BE2C (cell line): ENCODE measurements around the gene AUTS2.

Experiments
- DNase-seq: peaks from one replicate; pipeline ENCODE4 v3.0.0-alpha.2; 2020
- H3K27me3 ChIP-seq: fragments of 250-450 bp; sonication (Bioruptor Pico); 2 replicates; pipeline ENCODE4 v1.5.1; 2020; ENCODE audit warnings: mild to moderate bottlenecking
- H3K36me3 ChIP-seq: fragments of 250-450 bp; sonication (Bioruptor Pico); 2 replicates; pipeline ENCODE4 v1.5.1; 2020; ENCODE audit warnings: mild to moderate bottlenecking
- H3K4me1 ChIP-seq: fragments of 250-450 bp; sonication (Bioruptor Pico); 2 replicates; pipeline ENCODE4 v1.5.1; 2020
- H3K4me3 ChIP-seq: 2 replicates; pipeline ENCODE4 v1.5.1; 2011; ENCODE audit warnings: low read depth, low read length
- H3K9me3 ChIP-seq: fragments of 250-450 bp; sonication (Bioruptor Pico); 2 replicates; pipeline ENCODE4 v1.5.1; 2020
- TF ChIP-seq, protein P1 (sequence below): IDR thresholded peaks from 2 replicates; pipeline ENCODE4 v1.5.1; 2012; ENCODE audit warnings: mild to moderate bottlenecking, low read depth, low read length

AUTS2 gene

DNA sequence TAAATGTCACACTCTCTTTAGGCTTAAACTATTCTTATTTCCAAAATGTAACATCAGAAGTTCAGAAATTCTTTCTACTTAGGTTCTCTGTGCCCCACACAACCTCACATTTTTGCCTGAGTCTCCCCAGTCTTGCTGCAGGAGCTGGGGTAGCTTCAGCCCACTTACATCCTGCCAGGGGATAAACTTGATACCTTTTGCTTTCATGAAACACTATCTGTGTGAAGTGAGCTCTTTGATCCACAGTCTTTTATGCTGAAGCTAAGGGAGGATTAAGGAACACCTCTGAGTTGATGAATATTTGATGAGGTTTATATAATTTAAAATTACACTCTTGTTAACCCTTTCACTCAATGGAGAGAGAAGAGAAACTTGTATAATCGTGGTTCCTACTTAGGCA, 341.0 kb downstream of the AUTS2 start:
- no peak for DNase-seq
- H3K9me3 ChIP-seq: no peaks in the 10 kb centered on the region
- TF ChIP-seq, protein P1, sequence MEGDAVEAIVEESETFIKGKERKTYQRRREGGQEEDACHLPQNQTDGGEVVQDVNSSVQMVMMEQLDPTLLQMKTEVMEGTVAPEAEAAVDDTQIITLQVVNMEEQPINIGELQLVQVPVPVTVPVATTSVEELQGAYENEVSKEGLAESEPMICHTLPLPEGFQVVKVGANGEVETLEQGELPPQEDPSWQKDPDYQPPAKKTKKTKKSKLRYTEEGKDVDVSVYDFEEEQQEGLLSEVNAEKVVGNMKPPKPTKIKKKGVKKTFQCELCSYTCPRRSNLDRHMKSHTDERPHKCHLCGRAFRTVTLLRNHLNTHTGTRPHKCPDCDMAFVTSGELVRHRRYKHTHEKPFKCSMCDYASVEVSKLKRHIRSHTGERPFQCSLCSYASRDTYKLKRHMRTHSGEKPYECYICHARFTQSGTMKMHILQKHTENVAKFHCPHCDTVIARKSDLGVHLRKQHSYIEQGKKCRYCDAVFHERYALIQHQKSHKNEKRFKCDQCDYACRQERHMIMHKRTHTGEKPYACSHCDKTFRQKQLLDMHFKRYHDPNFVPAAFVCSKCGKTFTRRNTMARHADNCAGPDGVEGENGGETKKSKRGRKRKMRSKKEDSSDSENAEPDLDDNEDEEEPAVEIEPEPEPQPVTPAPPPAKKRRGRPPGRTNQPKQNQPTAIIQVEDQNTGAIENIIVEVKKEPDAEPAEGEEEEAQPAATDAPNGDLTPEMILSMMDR: no peak
- peaks cover 5% of the 10 kb centered on the region for H3K4me1 ChIP-seq
- no peaks in the 10 kb centered on the region for H3K27me3 ChIP-seq
- H3K4me3 ChIP-seq: no peak overlapping the region
- no peaks in the 10 kb centered on the region for H3K36me3 ChIP-seq

GRCh38 chr7:69941077-69941651, 342.9 kb downstream of the AUTS2 start:
- H3K4me1 ChIP-seq: no peaks in the 10 kb centered on the region; the same call in 1 of the 2 replicates
- TF ChIP-seq, protein P1: no peak
- no peaks in the 10 kb centered on the region for H3K27me3 ChIP-seq
- H3K9me3 ChIP-seq: no peaks in the 10 kb centered on the region
- no peaks in the 10 kb centered on the region for H3K36me3 ChIP-seq
- no peak overlapping the region for H3K4me3 ChIP-seq
- DNase-seq: no peak

- TF ChIP-seq, protein P1: no peak
- no peaks in the 10 kb centered on the region for H3K36me3 ChIP-seq
- DNase-seq: no peak
- no peak overlapping the region for H3K4me3 ChIP-seq
- no peaks in the 10 kb centered on the region for H3K4me1 ChIP-seq
- H3K9me3 ChIP-seq: no peaks in the 10 kb centered on the region; the same call in 1 of the 2 replicates
- H3K27me3 ChIP-seq: no peaks in the 10 kb centered on the region
These were observed 344.3 kb downstream of the AUTS2 start for GRCh38 chr7:69942573-69942972.

DNA sequence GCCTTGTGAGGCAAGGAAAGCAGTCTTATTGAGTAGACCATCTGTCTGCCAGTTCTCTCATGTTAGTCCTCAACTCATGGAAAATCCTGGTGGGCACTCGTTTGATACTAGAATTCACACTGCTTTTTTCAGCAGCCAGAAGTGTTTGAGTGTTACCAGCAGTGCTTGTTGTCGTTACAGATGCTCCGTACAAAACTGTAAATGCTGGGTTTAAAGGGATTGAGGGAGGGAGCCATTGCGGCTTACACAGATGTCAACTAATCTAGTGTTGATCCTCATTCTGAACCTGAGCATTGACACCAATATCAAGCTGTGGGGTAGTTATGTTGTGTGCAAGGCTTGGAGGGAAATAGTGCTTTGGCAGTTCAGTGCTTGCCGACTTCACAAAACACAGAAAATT, 348.6 kb downstream of the AUTS2 start:
- Histone ChIP-seq H3K4me1 (no peaks in the 10 kb centered on the region), H3K36me3 (no peaks in the 10 kb centered on the region), H3K27me3 (no peaks in the 10 kb centered on the region), H3K9me3 (no peaks in the 10 kb centered on the region; the same call in 1 of the 2 replicates), H3K4me3 (no peak overlapping the region)
- DNase-seq: no peak
- TF ChIP-seq, protein P1: no peak

- no peak overlapping the region for H3K4me3 ChIP-seq
- no peaks in the 10 kb centered on the region for H3K27me3 ChIP-seq
- DNase-seq: no peak
- TF ChIP-seq, protein P1: no peak
- H3K4me1 ChIP-seq: no peaks in the 10 kb centered on the region
- no peaks in the 10 kb centered on the region for H3K36me3 ChIP-seq
- no peaks in the 10 kb centered on the region; the same call in 1 of the 2 replicates for H3K9me3 ChIP-seq
These were observed 349.7 kb downstream of the AUTS2 start for GRCh38 chr7:69947998-69948397.

DNA sequence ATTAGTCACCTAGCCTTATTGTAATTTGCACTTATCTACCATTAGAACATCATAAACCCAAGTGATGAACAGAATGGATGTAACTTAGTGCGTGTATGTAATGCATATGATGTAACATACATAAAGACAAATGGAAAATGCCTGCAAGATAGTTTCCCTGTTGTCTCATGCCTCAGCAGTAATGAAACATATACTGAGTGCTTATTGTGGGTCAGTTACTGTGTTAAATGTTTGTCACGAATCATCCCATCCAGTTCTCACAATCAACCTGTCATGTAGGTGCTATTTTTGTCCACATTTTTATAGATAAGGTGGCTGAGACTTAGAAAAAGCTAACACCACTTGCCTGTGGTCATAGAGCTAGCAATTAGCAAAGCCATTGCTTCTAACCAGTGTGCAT, 350.8 kb downstream of the AUTS2 start:
- Histone ChIP-seq H3K36me3 (no peaks in the 10 kb centered on the region), H3K9me3 (no peaks in the 10 kb centered on the region; the same call in 1 of the 2 replicates), H3K27me3 (no peaks in the 10 kb centered on the region), H3K4me3 (no peak overlapping the region), H3K4me1 (no peaks in the 10 kb centered on the region)
- TF ChIP-seq, protein P1: no peak
- DNase-seq: no peak
